ENCODE results near the gene MMP21.

MMP21 gene

GRCh38 chr10:125765835-125766234 is 9.8 kb downstream of the MMP21 start:
- DNase-seq (ENCODE audit: low spot score) (no peak), FAIRE-seq (no peak)

- no peak for FAIRE-seq
- no peak for DNase-seq (ENCODE audit: low spot score)
These were observed 12.7 kb downstream of the MMP21 start for GRCh38 chr10:125762692-125763648.

- DNase-seq (ENCODE audit: low spot score) (no peak), FAIRE-seq (no peak)
These were observed 13.7 kb downstream of the MMP21 start for GRCh38 chr10:125761961-125762360.

- FAIRE-seq (no peak), DNase-seq (ENCODE audit: low spot score) (no peak)
These were observed 17.9 kb downstream of the MMP21 start for GRCh38 chr10:125757742-125758141.

DNA sequence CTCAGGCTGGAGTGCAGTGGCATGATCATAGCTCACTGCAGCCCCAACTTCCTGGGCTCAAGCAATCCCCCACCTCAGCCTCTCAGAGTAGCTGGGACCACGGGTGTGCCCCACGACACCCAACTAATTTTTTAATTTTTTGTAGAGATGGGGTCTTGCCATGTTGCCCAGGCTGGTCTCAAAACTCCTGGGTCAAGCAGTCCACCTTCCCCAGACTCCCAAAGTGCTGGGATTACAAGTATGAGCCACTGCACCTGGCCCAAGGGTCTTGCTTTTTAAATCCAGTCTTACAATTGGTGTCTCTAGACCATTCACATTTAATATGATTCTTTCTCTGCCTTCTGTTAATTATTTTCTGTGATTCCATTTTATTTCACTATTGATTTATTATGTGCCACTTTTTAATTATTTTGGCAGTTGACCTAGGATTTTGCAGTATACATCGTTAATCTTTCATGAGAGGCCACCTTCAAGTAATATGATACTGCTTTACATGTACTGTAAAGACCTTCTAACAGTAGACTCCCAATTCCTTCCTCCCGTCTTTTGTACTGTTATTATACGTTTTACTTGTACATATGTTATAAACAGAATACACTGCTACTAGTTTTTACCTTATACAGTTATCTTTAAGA is 18.7 kb downstream of the MMP21 start:
- DNase-seq (ENCODE audit: low spot score) = no peak
- FAIRE-seq = no peak

DNA sequence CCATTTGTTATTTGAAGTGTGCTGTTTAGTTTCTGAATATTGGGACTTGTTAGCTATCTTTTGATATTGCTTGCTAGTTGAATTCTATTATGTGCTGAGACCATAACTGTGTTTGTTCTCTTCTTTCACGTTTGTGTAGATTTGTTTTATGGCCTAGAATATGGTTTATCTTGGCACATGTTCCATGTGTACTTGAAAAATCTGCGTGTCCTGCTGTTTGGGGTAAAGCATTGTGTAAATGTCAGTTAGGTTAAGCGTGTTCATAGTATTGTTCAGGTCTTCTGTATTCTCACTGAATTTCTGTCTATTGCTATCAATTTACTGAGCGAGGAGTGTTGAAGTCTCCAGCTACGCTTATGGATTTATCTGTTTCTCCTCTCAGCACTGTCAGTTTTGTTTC is 19.4 kb downstream of the MMP21 start:
- FAIRE-seq = no peak

GRCh38 chr10:125747417-125747816 is 28.2 kb downstream of the MMP21 start:
- FAIRE-seq (no peak), DNase-seq (ENCODE audit: low spot score) (no peak)

More for the DNA sequence above, 19.4 kb downstream of the MMP21 start:
- no peak for DNase-seq (ENCODE audit: low spot score)

DNA sequence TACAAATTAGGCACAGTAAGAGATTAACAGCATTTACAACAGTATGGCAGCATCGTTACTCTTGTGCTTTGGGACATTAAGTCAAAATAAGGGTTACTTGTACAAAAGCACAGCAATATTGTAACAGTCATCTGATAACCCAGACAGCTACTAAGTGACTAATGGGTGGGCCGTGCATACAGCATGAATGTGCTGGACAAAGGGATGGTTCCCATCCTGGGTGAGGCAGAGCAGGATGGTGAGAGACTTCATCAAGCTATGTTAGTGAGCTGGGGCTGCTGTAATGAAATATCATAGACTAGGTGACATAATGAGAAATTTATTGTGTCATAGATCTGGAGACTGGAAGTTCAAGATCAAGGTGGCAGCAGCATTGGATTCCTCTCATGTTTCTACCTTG is 30.7 kb downstream of the MMP21 start:
- DNase-seq (ENCODE audit: low spot score) (no peak), FAIRE-seq (peak; percentile 37)

GRCh38 chr10:125742465-125742864 is 33.2 kb downstream of the MMP21 start:
- DNase-seq (ENCODE audit: low spot score) (no peak), FAIRE-seq (no peak)

GRCh38 chr10:125739994-125740679 is 35.5 kb downstream of the MMP21 start:
- no peak for FAIRE-seq
- DNase-seq (ENCODE audit: low spot score) = no peak

DNA sequence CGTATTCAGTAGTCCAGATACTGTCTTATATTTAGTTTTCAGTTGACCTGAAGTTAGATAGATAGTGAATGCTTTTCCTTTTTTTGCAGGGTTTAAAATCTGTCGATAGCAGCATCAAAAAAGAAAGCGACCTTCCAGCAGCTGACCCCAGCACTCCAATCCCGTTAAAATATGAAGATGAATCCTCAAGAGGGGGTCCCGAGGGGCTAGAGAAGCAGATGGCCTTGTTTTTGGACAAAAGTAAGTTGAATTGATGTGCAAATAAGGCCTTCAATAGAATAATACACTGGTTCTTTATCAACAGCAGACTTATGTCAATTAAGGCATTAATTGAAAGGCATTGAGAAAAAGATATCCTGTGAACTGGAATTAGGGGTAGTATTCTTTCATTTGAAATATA is 37.4 kb downstream of the MMP21 start:
- DNase-seq (ENCODE audit: low spot score) (no peak), FAIRE-seq (no peak)

DNA sequence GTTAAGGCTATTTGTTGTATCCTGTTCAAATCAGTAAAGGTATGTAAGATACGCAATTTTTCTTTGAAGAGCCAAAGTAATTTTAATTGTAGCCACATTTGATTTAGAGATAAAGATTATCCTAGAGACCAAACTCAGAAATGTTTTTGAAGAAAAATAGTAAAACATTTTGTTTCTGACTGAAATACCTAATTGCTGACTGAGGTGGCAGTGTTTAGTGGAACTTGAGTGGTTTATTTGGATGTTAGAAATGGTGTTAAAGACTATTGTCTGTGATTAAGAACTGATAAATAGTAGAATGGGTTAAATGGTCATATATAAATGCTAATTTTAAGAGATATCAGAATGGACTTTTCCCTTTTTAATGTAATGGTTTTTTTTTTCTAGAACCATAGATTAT is 40.8 kb downstream of the MMP21 start:
- FAIRE-seq = no peak
- no peak for DNase-seq (ENCODE audit: low spot score)

- no peak for DNase-seq (ENCODE audit: low spot score)
- FAIRE-seq = no peak
These were observed 41.5 kb downstream of the MMP21 start for GRCh38 chr10:125734148-125734547.

GRCh38 chr10:125727436-125727835 is 48.2 kb downstream of the MMP21 start:
- no peak for DNase-seq (ENCODE audit: low spot score)
- no peak for FAIRE-seq

GRCh38 chr10:125726914-125727313 is 48.7 kb downstream of the MMP21 start:
- no peak for FAIRE-seq
- DNase-seq (ENCODE audit: low spot score) = no peak

- DNase-seq (ENCODE audit: low spot score) (no peak), FAIRE-seq (no peak)
These were observed 52.8 kb downstream of the MMP21 start for GRCh38 chr10:125722811-125723210.

- FAIRE-seq (no peak), DNase-seq (ENCODE audit: low spot score) (no peak)
These were observed 54.6 kb downstream of the MMP21 start for GRCh38 chr10:125721035-125721434.

- FAIRE-seq (no peak), DNase-seq (ENCODE audit: low spot score) (no peak)
These were observed 55.6 kb downstream of the MMP21 start for GRCh38 chr10:125720002-125720382.

DNA sequence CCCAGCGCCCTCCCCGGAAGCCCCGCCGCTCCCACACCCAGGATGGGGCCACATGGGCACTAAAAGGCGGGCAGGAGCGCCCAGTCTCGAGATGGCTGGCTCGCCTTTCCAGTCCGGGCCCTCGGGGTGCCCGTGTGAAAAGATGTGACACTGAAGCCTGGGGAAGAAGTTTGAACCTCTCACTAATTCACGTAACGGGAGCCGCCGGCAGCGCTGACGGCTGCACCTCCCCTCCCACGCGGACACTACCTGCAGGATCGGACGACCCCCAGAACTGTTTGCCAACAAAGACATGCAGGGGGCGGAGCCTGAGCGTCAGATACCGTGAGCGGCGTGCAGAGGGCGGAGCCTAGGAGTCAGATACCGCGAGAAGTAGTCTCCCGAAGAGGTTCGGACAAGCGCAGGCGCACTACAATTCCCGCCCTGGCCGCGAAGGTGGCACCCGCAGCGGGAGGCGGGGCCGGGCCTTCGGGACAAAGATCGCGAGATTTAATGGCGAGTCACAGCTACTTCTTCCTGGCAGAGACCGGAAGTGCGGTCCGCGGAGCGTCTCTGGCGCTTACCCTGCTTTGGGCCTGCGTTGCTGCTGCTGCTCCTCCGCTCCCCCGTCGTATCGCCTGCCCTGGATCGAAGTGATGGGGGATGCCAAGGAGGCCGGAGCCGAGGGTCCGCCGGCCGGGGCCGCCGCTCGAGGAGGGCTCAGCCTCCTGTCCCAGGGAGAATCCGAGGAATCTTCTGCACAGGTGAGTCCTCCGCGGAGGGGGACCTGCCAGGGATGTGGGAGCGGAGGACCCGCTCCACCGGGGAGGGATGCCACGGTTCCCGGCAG is 56.2 kb downstream of the MMP21 start, which contains the start of gene EDRF1:
Gene EDRF1, plus strand, starts transcription at position 537 of the 829 bp plus-strand sequence. Its CDS starts 99 bp downstream, at position 636.
- FAIRE-seq = peak; percentile 50

More for the DNA sequence above, 56.2 kb downstream of the MMP21 start, which contains the start of gene EDRF1:
- peak; percentile 98 for DNase-seq (ENCODE audit: low spot score)
